Activated CD4-positive, alpha-beta T cell treated with anti-CD3 and anti-CD28 coated beads, Interleukin-2, amount 50 U/mL, for 16 hours (primary cell): Measurements from ENCODE around the gene GALNT5.
"Not testable (repeated sequence)": the region's sequence is repeated elsewhere in the genome, so short reads cannot be mapped to it uniquely, and the experiment has no call there.

Experiments used
- DNase-seq: peaks from one replicate; pipeline ENCODE4 v3.0.0-alpha.2; 2020

GALNT5 gene, protein sequence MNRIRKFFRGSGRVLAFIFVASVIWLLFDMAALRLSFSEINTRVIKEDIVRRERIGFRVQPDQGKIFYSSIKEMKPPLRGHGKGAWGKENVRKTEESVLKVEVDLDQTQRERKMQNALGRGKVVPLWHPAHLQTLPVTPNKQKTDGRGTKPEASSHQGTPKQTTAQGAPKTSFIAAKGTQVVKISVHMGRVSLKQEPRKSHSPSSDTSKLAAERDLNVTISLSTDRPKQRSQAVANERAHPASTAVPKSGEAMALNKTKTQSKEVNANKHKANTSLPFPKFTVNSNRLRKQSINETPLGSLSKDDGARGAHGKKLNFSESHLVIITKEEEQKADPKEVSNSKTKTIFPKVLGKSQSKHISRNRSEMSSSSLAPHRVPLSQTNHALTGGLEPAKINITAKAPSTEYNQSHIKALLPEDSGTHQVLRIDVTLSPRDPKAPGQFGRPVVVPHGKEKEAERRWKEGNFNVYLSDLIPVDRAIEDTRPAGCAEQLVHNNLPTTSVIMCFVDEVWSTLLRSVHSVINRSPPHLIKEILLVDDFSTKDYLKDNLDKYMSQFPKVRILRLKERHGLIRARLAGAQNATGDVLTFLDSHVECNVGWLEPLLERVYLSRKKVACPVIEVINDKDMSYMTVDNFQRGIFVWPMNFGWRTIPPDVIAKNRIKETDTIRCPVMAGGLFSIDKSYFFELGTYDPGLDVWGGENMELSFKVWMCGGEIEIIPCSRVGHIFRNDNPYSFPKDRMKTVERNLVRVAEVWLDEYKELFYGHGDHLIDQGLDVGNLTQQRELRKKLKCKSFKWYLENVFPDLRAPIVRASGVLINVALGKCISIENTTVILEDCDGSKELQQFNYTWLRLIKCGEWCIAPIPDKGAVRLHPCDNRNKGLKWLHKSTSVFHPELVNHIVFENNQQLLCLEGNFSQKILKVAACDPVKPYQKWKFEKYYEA

GRCh38 chr2:157257312-157258252 lies at the start of gene GALNT5:
Gene GALNT5, plus strand, starts transcription at chr2:157257705. Its CDS starts 378 bp downstream, at chr2:157258083.
- DNase-seq = no peak

- no peak for DNase-seq
Measured at GRCh38 chr2:157216286-157216965, 41.1 kb upstream of the GALNT5 start.

GRCh38 chr2:157217409-157217808 lies 40.1 kb upstream of the GALNT5 start:
- DNase-seq = no peak

DNA sequence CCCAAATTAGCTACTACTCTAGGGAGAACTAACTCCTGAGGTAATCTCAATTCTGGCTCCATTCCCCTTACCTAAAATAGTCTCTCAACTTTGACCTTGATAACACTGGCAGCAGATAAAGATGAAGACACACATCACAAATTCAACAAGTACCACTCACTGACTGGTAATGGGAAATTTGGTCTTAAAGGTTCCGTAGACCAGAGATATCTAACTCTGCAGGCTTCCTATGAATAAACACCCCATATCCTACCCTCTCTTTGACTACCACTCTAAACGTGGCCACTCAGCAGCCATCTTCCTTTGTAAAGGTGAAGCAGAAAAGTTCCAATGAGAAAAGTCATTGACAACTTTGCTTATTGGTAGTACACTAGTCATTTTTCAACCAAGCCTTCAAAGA lies 38.6 kb upstream of the GALNT5 start:
- DNase-seq = no peak

GRCh38 chr2:157220502-157220901 lies 37.0 kb upstream of the GALNT5 start:
- no peak for DNase-seq

GRCh38 chr2:157221394-157221988 lies 36.0 kb upstream of the GALNT5 start:
- no peak for DNase-seq

DNA sequence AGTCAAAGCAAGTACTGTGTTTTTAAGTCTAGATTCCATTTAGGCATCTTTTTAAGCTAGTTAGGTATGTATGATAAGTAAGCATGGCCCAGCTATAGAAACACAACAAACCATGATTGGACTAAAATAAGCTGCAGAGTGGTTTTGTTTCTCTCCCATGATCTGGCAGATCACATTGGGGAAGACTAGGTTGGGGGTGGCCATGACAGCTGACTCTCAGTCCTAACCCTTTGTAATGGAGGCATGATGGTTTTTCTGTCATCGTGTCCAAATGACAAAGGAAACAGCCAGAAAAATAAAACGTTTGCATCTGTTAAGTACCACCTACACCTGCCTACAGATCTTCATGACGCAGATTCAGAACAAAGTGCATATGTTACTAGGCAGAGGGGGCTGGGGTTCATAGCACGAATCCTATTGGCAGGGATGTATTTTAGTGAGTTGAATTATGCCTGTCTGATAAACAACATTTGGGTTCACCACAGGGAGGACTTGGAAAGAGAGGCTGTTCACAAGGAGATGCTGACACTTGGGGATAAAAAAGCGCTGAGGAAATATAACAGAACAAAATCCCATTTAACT lies 33.8 kb upstream of the GALNT5 start:
- DNase-seq = no peak

GRCh38 chr2:157224448-157224847 lies 33.1 kb upstream of the GALNT5 start:
- not testable (repeated sequence) for DNase-seq

- DNase-seq = no peak
Measured at GRCh38 chr2:157227592-157227991, 29.9 kb upstream of the GALNT5 start.

GRCh38 chr2:157228946-157229345 lies 28.6 kb upstream of the GALNT5 start:
- no peak for DNase-seq

GRCh38 chr2:157229572-157229971 lies 27.9 kb upstream of the GALNT5 start:
- no peak for DNase-seq

DNA sequence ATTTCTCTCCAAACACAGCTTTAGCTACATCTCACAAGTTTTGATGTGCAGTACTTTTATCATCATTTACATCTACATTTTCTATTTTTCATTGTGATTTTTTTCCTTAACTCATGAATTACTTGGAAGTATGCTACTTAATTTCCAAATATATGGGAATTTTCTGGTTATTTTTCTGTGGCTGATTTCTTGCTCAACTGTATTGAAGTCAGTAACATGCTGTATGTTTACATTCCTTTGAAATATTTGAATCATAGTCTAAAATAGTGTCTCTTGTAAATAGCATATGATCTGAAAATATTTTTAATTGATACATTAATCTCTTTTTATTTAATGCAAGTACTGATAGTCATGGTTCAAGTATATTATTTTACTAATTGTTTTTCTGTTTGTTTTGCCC lies 26.0 kb upstream of the GALNT5 start:
- DNase-seq = no peak

- no peak for DNase-seq
Measured at GRCh38 chr2:157233506-157233905, 24.0 kb upstream of the GALNT5 start.

- no peak for DNase-seq
Measured at GRCh38 chr2:157236404-157236803, 21.1 kb upstream of the GALNT5 start.

GRCh38 chr2:157238296-157238695 lies 19.2 kb upstream of the GALNT5 start:
- no peak for DNase-seq

DNA sequence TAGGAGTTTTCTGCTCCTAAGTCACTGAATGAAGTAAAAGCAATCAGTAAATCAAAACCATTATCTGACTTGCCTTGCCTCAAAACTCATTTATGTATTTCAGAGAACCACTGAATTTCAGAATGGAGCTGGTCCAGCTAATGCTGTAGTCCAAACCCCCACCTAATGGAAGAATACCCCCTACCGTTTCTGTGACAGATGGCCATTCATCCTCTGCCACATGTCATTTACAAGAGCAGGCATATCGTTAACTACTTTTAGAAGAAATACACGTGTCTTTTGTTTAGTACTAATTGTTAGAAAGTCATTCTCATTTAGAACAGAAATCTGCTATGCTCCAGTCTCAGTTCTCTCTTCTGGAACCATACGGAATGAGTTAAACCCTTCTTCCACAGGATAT lies 12.8 kb upstream of the GALNT5 start:
- DNase-seq = no peak

DNA sequence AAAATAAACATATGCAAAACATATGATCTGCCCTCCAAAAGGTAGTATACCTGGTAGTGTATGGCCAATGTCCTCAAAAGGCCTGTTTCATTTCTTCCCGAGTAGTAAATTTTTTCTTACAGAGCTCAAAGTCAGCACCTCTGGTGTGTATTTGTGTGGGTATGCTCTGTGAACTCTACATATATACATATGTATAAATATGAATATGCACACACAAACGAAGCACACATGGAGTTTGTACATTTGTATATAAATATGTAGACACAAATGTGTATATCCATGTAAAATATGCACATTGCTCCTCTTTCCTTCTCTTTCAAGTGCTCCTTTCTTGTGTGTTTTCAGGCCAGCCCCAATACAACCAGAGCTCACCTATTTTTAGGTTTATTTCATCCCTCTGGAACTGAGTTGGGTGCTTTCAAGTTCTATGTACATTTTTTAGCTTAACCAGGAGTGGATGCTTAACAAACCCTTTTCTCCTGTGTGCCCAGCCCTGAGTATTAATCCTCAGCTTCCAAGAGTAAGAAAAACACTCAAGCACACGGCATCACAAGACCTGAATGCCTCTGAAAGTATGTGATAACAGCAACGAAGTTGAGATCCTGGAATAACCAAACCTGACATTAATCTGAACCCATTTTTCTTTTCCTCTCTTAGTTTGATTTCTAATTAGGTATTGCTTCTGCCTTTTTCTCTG lies 12.2 kb upstream of the GALNT5 start:
- DNase-seq = no peak

DNA sequence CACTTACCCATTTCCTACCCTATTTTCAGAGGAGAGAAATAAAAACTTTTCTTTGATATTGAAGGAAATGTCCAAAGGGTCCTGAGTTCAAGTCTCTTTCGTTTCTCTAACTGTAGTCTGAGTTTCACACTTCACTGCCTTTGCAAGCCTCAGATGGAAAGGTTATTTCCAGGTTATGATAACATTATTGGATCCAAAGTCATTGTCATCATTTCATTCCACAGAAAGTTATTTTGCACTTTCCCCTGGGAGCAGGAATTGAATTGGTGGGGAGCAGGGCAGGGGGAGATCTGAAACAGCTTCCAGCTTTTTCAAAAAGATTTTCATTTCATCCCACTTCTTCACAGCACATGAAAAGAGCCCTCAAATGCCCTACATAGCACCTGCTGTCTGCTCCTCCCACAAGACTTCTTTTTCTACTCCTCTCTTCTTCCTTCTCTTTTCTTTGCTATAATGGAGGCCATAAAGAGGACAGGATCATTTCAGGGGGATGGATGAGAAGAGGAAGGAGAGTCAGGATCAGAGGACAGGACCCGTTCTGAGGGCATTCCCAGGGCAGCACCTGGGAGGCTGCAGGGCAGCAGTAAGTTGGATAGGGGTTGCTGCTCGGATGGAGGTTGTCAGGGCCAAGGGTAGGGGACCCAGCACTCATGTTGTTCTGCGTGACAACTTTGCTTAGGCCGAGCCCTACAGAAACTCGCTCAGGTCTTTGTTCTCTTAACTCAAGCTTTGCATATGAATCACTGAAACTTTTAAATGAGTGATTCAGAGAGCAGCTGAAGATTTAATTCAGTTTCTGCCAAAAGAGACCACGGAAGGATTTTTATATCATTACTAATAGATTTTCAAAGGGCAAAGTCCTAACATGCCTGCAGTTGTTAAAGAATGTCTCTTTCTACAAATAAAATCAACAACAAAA lies 11.4 kb upstream of the GALNT5 start:
- peak; percentile 83 for DNase-seq

GRCh38 chr2:157246765-157247407 lies 10.6 kb upstream of the GALNT5 start:
- no peak for DNase-seq
